Panc1 (cell line): ENCODE results near the gene TTC17. TPM values are rescaled to one million over a fixed set of nuclear protein-coding genes. Genes with fewer than 3 reads are reported as not detected.

Source experiments
- ATAC-seq: fragments of 200-7000 bp; cut with Tn5 transposase; 2 replicates; pipeline ENCODE4 v1.9.1; 2020; ENCODE audit warnings: mild to moderate bottlenecking, moderate library complexity
- BruUV-seq: library from RNA; stranded (reverse); fragments of 400-500 nt; replicated peaks from 2 replicates; lab custom pipeline; 2021; lab: Mats Ljungman, UMichigan
- CTCF ChIA-PET: fragments of 300-600 bp; sonication (Branson Sonifier 250); formaldehyde crosslinking; loops from one replicate; lab custom pipeline; 2022; ENCODE audit warnings: antibody characterized with exemption; lab: Charles Lee
- POLR2A ChIA-PET: fragments of 300-600 bp; sonication (Branson Sonifier 250); formaldehyde crosslinking; loops from one replicate; lab custom pipeline; 2022; ENCODE audit warnings: antibody characterized with exemption; lab: Charles Lee
- DNase-seq: peaks from one replicate; pipeline ENCODE4 v3.0.0-alpha.2; 2010; ENCODE audit warnings: low read depth, low spot score
- H3K27ac ChIP-seq: 2 replicates; pipeline ENCODE4 v1.5.1; 2011; ENCODE audit warnings: mild to moderate bottlenecking, low read length, inconsistent platforms
- H3K27me3 ChIP-seq: fragments of 200-500 bp; sonication (Bioruptor generic); 2 replicates; pipeline ENCODE4 v1.6.0; 2014; ENCODE audit warnings: low read length, inconsistent platforms; ENCODE audit not compliant: control insufficient read depth, insufficient read depth
- H3K36me3 ChIP-seq: fragments of 200-500 bp; sonication (Bioruptor generic); 2 replicates; pipeline ENCODE4 v1.5.1; 2014; ENCODE audit warnings: inconsistent platforms, mild to moderate bottlenecking, low read length, moderate library complexity; ENCODE audit not compliant: control insufficient read depth, insufficient read depth
- H3K4me1 ChIP-seq: 2 replicates; pipeline ENCODE4 v1.5.1; 2011; ENCODE audit warnings: inconsistent platforms, mild to moderate bottlenecking, low read length, moderate library complexity; ENCODE audit not compliant: control insufficient read depth, insufficient read depth
- H3K4me3 ChIP-seq, 2 experiments: 2 replicates each; pipeline ENCODE4 v1.5.1; 2011 to 2012; ENCODE audit warnings: low read depth in 2 of 2, low read length in 2 of 2, mild to moderate bottlenecking in 2 of 2, inconsistent platforms in 1 of 2, moderate library complexity in 1 of 2
- H3K9me3 ChIP-seq: fragments of 200-500 bp; sonication (Bioruptor generic); 2 replicates; pipeline ENCODE4 v1.5.1; 2014; ENCODE audit warnings: low read depth, mild to moderate bottlenecking, inconsistent platforms, low read length, moderate library complexity; ENCODE audit not compliant: control insufficient read depth, insufficient read depth
- CTCF ChIP-seq: fragments of 450-650 bp; IDR thresholded peaks from 2 replicates; pipeline ENCODE4 v1.5.1; 2017; ENCODE audit warnings: mild to moderate bottlenecking
- POLR2AphosphoS5 ChIP-seq: IDR thresholded peaks from 2 replicates; pipeline ENCODE4 v1.6.1; 2012; ENCODE audit warnings: mild to moderate bottlenecking, low read depth, low read length, moderate library complexity
- SIN3A ChIP-seq: IDR thresholded peaks from 2 replicates; pipeline ENCODE4 v1.6.1; 2012; ENCODE audit warnings: low read depth, mild to moderate bottlenecking, low read length, moderate library complexity, borderline replicate concordance; ENCODE audit not compliant: insufficient read depth
- TCF7L2 ChIP-seq: IDR thresholded peaks from 2 replicates; pipeline ENCODE4 v1.6.1; 2011; ENCODE audit warnings: mild to moderate bottlenecking, low read depth, low read length, inconsistent platforms
- in situ Hi-C: cut with HindIII; loops from 2 replicates; pipeline ENCODE4 v1.10.0; 2016; ENCODE audit warnings: low sequenced_read_pairs, low pct_unique_long_range_greater_than_20kb
- intact Hi-C: fragments of 100-400 bp; cut with micrococcal nuclease; formaldehyde crosslinking; loops from one replicate; pipeline ENCODE4 v1.10.0; 2022; ENCODE audit not compliant: unreplicated experiment
- total RNA-seq: library from RNA; stranded (reverse); gene quantifications from one replicate; pipeline ENCODE4 v1.2.1, GENCODE V29; 2021; ENCODE audit not compliant: unreplicated experiment
- TF ChIP-seq, protein P1 (sequence below), 2 experiments: IDR thresholded peaks; 2 replicates each; pipeline ENCODE4 v1.6.1; 2011 to 2012; ENCODE audit warnings: low read depth in 2 of 2, control low read depth in 1 of 2, low read length in 1 of 2, mild to moderate bottlenecking in 1 of 2, moderate library complexity in 1 of 2; ENCODE audit not compliant: insufficient read depth in 1 of 2

The TTC17 gene
- total RNA-seq, 1 experiment from 2014 or later: 54.2 TPM

DNA sequence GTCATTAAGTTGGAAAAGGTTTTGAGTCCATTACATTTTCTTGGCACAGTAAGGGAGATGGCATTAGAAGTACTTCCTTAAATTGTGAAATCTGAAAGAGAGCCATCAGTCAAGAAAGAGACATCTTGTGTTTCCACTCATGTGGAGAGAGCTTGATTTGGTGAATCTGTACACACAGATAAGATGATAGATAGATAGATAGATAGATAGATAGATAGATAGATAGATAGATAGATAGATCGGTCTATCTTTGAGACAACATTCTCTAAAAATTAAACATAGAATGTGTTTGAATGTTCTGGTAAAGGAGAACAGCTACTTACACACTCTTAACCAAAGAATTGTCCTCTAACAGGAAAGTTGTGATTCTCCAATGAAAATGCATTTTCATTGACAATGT, 76.2 kb downstream of the TTC17 start:
- ChIA-PET POLR2A (no interaction called here), CTCF (no interaction called here)
- TF ChIP-seq CTCF: no peak
- TF ChIP-seq, protein P1, sequence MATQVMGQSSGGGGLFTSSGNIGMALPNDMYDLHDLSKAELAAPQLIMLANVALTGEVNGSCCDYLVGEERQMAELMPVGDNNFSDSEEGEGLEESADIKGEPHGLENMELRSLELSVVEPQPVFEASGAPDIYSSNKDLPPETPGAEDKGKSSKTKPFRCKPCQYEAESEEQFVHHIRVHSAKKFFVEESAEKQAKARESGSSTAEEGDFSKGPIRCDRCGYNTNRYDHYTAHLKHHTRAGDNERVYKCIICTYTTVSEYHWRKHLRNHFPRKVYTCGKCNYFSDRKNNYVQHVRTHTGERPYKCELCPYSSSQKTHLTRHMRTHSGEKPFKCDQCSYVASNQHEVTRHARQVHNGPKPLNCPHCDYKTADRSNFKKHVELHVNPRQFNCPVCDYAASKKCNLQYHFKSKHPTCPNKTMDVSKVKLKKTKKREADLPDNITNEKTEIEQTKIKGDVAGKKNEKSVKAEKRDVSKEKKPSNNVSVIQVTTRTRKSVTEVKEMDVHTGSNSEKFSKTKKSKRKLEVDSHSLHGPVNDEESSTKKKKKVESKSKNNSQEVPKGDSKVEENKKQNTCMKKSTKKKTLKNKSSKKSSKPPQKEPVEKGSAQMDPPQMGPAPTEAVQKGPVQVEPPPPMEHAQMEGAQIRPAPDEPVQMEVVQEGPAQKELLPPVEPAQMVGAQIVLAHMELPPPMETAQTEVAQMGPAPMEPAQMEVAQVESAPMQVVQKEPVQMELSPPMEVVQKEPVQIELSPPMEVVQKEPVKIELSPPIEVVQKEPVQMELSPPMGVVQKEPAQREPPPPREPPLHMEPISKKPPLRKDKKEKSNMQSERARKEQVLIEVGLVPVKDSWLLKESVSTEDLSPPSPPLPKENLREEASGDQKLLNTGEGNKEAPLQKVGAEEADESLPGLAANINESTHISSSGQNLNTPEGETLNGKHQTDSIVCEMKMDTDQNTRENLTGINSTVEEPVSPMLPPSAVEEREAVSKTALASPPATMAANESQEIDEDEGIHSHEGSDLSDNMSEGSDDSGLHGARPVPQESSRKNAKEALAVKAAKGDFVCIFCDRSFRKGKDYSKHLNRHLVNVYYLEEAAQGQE (IDR thresholded peaks at IDR 0.05; ENCODE audit: insufficient read depth in 1 of 2, low read depth in 2 of 2, low read length in 1 of 2): no peak
- no peak for TF ChIP-seq POLR2AphosphoS5
- TF ChIP-seq SIN3A: no peak
- no peak for TF ChIP-seq TCF7L2
- BruUV-seq: no TSS peak
- intact Hi-C loops: no loop called here
- no peak overlapping the region for H3K4me3 ChIP-seq
- DNase-seq: no peak
- in situ Hi-C loops: no loop called here
- no peaks in the 10 kb centered on the region for H3K27me3 ChIP-seq
- ATAC-seq: no peak
- H3K9me3 ChIP-seq: no peaks in the 10 kb centered on the region
- no peak overlapping the region for H3K27ac ChIP-seq
- H3K4me1 ChIP-seq: no peaks in the 10 kb centered on the region
- H3K36me3 ChIP-seq: no peaks in the 10 kb centered on the region; the same call in 1 of the 2 replicates

DNA sequence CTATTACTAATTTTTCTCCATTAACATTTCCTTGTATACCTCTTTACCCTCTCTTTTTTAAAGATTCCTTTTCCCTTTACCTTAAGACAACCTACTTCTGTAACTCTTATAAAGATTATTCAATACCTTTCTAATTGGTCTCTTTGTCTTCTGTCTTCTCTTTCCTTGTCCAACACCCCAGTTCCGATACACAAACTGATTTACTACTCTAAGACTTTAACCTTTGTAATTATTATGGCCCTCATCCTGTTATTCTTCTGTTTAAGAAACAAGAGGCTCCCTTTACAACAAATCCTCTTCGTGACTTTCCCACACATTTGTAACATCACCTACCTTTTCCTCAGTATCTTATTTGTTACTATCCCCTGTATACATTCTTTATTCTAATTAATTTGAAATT, 81.8 kb downstream of the TTC17 start:
- Histone ChIP-seq H3K4me3 (no peak overlapping the region), H3K9me3 (no peaks in the 10 kb centered on the region), H3K27me3 (no peaks in the 10 kb centered on the region), H3K27ac (no peak overlapping the region), H3K36me3 (peaks cover 20% of the 10 kb centered on the region), H3K4me1 (no peaks in the 10 kb centered on the region)
- no peak for DNase-seq
- CTCF ChIA-PET: no interaction called here
- BruUV-seq: no TSS peak
- POLR2A ChIA-PET: no interaction called here
- in situ Hi-C loops (no loop called here), intact Hi-C loops (no loop called here)
- TF ChIP-seq, protein P1 (IDR thresholded peaks at IDR 0.05; ENCODE audit: insufficient read depth in 1 of 2, low read depth in 2 of 2, low read length in 1 of 2): no peak
- TF ChIP-seq CTCF: no peak
- TF ChIP-seq TCF7L2: no peak
- TF ChIP-seq SIN3A: no peak
- TF ChIP-seq POLR2AphosphoS5: no peak
- no peak for ATAC-seq
